T follicular helper cell (primary cell): Measurements from ENCODE around the gene PRTN3.
"Not testable (repeated sequence)": the region's sequence is repeated elsewhere in the genome, so short reads cannot be mapped to it uniquely, and the experiment has no call there.

Experiments used
- DNase-seq: peaks from one replicate; pipeline ENCODE4 v3.0.0-alpha.2; 2020; ENCODE audit warnings: low read depth

PRTN3 gene

GRCh38 chr19:845707-846521 is 5.1 kb downstream of the PRTN3 start:
- no peak for DNase-seq

DNA sequence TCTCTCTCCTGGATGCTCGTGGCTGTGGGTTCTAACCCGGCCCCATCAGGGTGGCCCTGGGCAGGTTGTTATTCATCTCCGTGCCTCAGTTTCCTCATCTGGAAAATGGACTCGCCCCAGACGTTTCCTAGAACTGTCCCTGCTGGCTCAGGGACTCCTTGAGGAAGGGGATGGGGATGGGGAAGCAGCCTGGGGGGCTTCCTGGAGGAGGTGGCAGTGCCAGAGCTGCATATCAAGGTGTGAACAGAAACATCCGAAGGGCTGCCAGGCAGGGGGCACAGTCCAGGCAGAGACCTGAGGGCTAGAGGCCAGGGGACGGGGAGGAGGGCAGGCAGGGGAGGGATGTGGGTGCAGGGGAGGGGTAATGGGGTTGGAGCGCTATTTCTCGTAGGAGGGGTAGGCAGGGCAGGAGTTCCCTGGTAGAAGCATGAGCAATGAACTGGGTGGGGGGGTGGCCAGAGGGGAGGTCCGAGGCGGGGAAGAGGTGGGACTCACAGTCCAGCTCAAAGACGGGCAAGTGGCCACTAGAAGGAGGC is 7.7 kb downstream of the PRTN3 start:
- DNase-seq, result no peak

GRCh38 chr19:849195-849594 is 8.4 kb downstream of the PRTN3 start:
- DNase-seq, result not testable (repeated sequence)

GRCh38 chr19:850221-850978 is 9.6 kb downstream of the PRTN3 start:
- no peak for DNase-seq

GRCh38 chr19:850979-851335 is 10.2 kb downstream of the PRTN3 start:
- no peak for DNase-seq

- DNase-seq, result no peak
These were observed 11.6 kb downstream of the PRTN3 start, which contains the start of gene ELANE for GRCh38 chr19:852136-853013. Gene ELANE, plus strand, starts transcription at chr19:852303. Its CDS starts 26 bp downstream, at chr19:852329.

- no peak for DNase-seq
These were observed 12.3 kb downstream of the PRTN3 start for GRCh38 chr19:853014-853585.

GRCh38 chr19:853614-854220 is 12.9 kb downstream of the PRTN3 start:
- DNase-seq, result not testable (repeated sequence)

DNA sequence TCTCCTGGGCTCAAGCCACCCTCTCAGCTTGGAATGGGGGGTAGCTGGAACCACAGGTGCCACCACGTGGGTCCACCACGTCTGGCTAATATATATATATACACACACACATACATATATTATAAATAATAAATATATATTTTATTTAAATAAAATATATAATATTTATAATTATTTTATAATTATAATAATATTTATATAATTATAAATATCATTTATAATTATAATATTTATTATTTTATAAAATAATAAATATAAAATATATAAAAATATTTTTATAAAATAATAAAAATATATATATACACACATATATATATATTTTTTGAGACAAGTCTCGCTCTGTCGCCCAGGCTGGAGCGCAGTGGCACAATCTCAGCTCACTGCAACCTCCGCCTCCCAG is 13.8 kb downstream of the PRTN3 start:
- no peak for DNase-seq

DNA sequence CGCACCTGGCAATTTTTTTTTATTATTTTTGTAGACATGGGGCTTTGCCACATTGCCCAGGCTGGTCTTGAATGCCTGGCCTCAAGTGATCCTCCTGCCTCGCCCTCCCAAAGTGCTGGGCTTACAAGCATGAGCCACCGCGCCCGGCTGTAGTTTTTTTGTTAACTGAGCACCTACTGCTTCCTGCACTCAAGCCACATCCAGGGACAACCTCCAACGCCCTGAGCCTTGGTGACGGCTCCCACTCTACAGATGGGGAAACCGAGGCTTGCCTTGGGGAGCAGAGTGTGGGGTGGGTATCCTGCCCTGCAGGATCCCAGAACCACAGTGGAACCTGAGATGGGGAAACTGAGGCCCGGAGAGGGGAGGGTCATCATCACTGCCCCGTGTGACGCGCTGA is 14.3 kb downstream of the PRTN3 start:
- DNase-seq, result no peak

DNA sequence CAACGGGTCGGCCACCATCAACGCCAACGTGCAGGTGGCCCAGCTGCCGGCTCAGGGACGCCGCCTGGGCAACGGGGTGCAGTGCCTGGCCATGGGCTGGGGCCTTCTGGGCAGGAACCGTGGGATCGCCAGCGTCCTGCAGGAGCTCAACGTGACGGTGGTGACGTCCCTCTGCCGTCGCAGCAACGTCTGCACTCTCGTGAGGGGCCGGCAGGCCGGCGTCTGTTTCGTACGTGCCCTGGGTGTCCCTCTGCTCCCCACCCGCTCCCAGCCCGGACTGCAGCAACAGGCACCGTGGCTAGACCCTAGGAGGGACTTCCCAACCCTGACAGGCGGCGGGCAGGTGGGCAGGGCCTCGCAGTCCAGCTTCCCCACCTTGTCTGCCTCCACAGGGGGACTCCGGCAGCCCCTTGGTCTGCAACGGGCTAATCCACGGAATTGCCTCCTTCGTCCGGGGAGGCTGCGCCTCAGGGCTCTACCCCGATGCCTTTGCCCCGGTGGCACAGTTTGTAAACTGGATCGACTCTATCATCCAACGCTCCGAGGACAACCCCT is 14.8 kb downstream of the PRTN3 start:
- no peak for DNase-seq

DNA sequence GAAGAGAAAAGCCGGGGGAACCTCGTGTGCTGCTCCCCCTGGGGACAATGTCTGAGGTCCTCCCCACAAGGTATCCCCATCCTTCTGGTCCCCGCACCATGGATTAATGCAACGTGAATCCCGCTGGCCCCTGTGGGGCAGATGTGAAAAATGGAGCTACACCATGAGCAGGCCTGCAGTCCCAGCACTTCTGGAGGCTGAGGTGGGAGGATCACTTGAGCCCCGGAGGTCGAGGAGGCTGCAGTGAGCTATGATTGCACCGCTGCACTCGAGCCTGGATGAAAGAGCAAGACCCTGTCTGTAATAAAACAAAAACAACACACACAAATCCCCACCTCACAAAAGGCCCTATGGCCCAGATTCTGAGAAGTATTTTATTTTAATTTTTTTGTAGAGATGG is 17.5 kb downstream of the PRTN3 start:
- DNase-seq, result no peak

- DNase-seq, result no peak
These were observed 18.4 kb downstream of the PRTN3 start, which contains the start of gene CFD for GRCh38 chr19:858868-859843. Gene CFD, plus strand, starts transcription at chr19:859664. Its CDS starts 26 bp downstream, at chr19:859690.

DNA sequence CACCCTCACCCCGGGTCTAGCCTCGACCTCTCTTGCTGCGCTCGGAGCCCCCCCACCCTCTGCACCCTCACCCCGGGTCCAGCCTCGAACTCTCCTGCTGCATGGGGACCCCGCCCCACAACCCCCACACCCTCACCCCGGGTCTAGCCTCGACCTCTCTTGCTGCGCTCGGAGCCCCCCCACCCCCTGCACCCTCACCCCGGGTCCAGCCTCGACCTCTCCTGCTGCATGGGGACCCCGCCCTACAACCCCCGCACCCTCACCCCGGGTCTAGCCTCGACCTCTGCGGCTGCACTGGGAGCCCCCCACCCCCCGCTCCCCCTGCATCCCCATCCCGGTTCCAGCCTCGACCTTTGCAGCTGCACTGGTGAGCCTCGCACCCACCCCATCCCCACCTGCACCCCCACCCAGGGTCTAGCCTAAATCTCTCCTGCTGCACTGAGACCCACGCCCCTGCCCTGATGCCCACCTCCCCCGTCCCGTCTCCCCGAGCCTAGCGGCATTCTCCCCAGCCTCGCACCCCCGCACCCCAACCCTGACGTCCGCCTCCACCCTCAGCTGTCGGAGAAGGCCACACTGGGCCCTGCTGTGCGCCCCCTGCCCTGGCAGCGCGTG is 20.4 kb downstream of the PRTN3 start:
- no peak for DNase-seq

DNA sequence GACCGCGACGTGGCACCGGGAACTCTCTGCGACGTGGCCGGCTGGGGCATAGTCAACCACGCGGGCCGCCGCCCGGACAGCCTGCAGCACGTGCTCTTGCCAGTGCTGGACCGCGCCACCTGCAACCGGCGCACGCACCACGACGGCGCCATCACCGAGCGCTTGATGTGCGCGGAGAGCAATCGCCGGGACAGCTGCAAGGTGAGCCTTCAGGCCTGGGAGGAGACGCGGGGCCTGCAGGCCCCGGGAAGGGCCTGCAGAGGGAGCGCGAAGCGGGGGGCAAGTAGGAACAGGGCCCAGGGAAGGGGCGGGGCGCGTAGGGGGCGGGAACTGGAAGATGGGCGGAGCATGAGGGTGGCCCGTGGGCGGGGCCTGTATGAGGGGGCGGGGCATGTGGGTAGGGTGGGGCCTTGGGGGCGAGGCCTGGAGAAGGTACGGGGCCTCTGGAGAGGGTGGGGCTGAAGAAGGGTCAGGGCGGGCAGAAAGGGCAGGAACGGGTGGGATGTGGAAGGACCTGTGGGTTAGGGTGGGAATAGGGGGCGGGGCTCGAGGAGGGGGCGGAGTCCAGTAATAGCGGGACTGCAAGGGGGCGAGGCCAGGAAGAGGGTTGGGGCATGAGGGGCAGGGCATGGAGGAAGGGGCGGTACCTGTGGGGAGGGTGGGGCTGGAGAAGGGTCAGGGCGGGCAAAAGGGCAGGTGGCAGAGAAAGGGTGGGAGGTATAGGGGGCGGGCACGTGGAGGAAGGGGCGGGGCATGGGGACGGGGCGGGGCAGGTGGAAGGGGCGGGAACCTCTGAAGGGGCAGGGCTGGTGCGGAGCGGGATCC is 21.2 kb downstream of the PRTN3 start:
- DNase-seq, result peak; percentile 61

- DNase-seq, result peak; percentile 75
These were observed 21.9 kb downstream of the PRTN3 start for GRCh38 chr19:862581-863314.

DNA sequence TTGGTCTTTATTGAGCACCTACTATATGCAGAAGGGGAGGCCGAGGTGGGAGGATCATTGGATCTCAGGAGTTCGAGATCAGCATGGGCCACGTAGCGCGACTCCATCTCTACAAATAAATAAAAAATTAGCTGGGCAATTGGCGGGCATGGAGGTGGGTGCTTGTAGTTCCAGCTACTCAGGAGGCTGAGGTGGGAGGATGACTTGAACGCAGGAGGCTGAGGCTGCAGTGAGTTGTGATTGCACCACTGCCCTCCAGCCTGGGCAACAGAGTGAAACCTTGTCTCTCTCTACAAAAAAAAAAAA is 22.5 kb downstream of the PRTN3 start:
- DNase-seq, result no peak
